Coronary artery (tissue), 2 donors: ENCODE measurements around the gene ICE1.

ENCODE experiments used
- DNase-seq: peaks from one replicate; pipeline ENCODE4 v3.0.0-alpha.2; 2017; ENCODE audit warnings: low spot score
- H3K27ac ChIP-seq, 2 donors: fragments of 200-600 bp; sonication (generic); one replicate each; pipeline ENCODE4 v1.5.1; 2016 to 2019
- H3K4me3 ChIP-seq: fragments of 200-600 bp; sonication (generic); 2 replicates; pipeline ENCODE4 v1.5.1; 2016; ENCODE audit warnings: mild to moderate bottlenecking, moderate library complexity
- TF ChIP-seq, protein P1 (sequence below): fragments of 200-600 bp; sonication (generic); IDR thresholded peaks from one replicate; pipeline ENCODE4 v1.5.1; 2019; ENCODE audit warnings: antibody characterized with exemption

Gene ICE1

DNA sequence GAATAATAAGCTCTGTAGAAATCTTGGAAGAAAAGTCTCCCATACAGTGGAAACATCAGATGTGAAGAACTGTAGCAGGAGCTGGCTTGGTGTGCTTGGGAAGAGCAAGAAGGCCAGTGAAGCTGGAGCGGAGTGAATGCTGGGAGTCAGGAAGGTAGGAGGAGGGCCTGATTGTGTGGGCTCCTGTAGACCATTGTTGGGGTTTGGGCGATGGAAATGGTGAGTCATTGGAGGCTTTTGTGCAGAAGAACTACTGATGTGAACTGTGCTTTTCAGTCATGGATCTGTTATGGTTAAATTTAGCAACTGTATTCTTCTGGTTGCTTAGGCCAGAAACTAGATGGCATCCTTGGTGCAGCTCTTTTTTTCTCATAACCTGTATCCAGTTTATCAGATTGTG, 2.3 kb downstream of the ICE1 start:
- H3K27ac ChIP-seq, result no peak overlapping the region
- no peak for DNase-seq
- H3K4me3 ChIP-seq, result no peak overlapping the region
- TF ChIP-seq, protein P1, sequence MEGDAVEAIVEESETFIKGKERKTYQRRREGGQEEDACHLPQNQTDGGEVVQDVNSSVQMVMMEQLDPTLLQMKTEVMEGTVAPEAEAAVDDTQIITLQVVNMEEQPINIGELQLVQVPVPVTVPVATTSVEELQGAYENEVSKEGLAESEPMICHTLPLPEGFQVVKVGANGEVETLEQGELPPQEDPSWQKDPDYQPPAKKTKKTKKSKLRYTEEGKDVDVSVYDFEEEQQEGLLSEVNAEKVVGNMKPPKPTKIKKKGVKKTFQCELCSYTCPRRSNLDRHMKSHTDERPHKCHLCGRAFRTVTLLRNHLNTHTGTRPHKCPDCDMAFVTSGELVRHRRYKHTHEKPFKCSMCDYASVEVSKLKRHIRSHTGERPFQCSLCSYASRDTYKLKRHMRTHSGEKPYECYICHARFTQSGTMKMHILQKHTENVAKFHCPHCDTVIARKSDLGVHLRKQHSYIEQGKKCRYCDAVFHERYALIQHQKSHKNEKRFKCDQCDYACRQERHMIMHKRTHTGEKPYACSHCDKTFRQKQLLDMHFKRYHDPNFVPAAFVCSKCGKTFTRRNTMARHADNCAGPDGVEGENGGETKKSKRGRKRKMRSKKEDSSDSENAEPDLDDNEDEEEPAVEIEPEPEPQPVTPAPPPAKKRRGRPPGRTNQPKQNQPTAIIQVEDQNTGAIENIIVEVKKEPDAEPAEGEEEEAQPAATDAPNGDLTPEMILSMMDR, result no peak

DNA sequence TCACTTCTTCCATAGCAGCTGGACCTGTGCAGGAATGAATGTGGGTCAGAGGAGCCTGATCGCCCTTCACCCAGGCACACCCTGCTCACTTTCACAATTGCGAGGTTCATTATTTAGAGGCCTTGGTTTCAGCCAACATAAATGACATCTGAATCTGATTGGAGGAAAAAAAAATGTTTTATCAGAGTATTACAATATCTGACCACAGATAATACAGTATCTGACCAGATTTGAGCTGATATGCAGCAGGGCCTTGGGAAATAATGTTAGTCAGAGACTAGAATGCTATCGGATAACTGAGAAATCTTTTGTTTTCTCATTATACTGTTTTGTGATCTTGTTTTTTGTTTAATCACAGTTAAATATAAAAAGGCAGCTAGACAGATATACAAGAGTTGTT, 7.7 kb downstream of the ICE1 start:
- no peak for DNase-seq
- Histone ChIP-seq H3K4me3 (no peak overlapping the region), H3K27ac (no peak overlapping the region)
- TF ChIP-seq, protein P1, result no peak

DNA sequence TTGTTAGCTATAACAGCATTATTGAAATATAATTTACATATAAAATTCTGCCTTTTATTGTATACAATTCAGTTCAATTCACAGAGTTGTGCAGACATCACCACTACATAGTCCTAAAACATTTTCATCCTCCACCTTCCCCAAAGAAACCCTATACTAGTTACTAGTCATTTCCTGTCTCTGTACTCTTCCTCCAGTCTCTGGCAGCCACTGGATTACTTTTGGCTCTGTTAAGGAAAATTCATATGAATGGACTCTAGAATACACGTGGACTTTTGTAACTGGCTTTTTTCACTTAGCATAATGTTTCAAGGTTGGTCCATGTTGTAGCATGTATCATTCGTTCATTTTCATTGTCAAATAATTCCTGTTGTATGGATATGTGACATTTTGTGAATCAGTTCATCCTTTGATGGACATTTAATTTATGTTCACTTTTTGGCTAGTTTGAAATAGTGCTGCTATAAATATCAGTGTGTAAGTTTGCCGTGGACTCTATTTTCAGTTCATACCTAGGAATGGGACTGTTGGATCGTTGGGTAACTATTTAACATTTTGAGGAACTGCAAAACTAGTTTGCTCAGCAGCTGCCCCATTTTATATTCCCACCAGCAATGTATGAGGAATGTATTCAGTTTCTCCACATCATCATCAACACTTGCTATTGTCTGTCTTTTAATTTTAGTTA, 9.7 kb downstream of the ICE1 start:
- TF ChIP-seq, protein P1, result no peak
- Histone ChIP-seq H3K4me3 (no peak overlapping the region), H3K27ac (no peak overlapping the region)

DNA sequence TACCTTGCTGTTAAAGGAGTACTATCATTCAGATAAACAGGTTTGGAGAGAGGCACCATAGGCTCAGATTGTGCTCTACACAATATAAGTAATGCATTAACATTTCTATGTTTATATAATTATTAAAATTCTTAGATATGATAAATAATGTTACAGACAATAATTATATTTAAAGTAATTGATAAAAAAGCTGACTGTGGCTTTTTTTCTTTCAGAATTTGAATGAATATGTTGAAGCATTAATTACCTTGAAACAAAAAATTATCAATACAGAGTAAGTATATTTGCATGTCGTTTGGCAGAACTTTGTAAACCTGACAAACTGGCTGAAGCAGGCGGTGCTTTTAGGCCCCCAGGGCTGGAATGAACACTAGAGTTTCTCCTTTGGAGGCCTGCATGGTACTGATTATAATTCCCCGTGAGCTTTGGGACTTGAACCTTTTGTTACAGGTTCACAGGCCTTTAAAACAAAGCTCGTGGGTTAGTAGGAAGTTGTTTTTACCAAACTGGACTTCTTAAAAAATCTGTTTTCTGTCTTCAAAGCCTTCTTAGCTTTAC, 13.8 kb downstream of the ICE1 start:
- Histone ChIP-seq H3K4me3 (no peak overlapping the region), H3K27ac (no peak overlapping the region)
- TF ChIP-seq, protein P1, result no peak
- no peak for DNase-seq

More for the DNA sequence above, 9.7 kb downstream of the ICE1 start:
- DNase-seq, result no peak

GRCh38 chr5:5437227-5438172, 15.0 kb downstream of the ICE1 start:
- TF ChIP-seq, protein P1, result no peak
- no peak for DNase-seq

DNA sequence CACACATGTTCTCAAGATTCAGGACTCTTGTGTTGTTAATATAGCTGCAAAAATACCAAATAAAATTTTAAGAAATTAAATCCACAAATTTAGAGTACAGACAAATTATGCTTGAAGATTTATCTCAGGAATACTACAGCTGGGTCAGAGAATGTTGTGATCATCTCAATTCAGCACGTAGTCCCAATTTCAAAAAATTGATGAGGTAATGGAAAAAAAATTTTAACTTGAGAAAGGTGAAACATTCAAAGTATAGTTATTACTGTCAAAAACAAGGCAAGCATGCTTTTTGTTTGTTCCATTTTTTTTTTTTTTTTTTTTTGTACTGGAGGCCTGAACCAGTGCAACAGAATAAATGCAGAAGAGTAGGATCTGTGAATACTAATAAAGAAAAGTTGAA, 29.4 kb downstream of the ICE1 start:
- H3K4me3 ChIP-seq, result no peak overlapping the region
- TF ChIP-seq, protein P1, result no peak

More at GRCh38 chr5:5437227-5438172, 15.0 kb downstream of the ICE1 start:
- Histone ChIP-seq H3K27ac (no peak overlapping the region), H3K4me3 (no peak overlapping the region)

More for the DNA sequence above, 29.4 kb downstream of the ICE1 start:
- DNase-seq, result no peak
- H3K27ac ChIP-seq, result no peak overlapping the region
